OCI-LY3 (cell line): ENCODE results near the gene CDH15.

Experiments used
- CTCF ChIP-seq: fragments of 200-600, 300-600 bp; sonication (generic); IDR thresholded peaks from 2 replicates; pipeline ENCODE4 v1.5.1; 2014; ENCODE audit warnings: antibody characterized with exemption, low read length, low read depth
- EZH2phosphoT487 ChIP-seq: fragments of 200-600 bp; shearing (Covaris generic); IDR thresholded peaks from 2 replicates; pipeline ENCODE4 v1.6.1; 2018; ENCODE audit warnings: antibody characterized with exemption, mixed run types, low read depth

DNA sequence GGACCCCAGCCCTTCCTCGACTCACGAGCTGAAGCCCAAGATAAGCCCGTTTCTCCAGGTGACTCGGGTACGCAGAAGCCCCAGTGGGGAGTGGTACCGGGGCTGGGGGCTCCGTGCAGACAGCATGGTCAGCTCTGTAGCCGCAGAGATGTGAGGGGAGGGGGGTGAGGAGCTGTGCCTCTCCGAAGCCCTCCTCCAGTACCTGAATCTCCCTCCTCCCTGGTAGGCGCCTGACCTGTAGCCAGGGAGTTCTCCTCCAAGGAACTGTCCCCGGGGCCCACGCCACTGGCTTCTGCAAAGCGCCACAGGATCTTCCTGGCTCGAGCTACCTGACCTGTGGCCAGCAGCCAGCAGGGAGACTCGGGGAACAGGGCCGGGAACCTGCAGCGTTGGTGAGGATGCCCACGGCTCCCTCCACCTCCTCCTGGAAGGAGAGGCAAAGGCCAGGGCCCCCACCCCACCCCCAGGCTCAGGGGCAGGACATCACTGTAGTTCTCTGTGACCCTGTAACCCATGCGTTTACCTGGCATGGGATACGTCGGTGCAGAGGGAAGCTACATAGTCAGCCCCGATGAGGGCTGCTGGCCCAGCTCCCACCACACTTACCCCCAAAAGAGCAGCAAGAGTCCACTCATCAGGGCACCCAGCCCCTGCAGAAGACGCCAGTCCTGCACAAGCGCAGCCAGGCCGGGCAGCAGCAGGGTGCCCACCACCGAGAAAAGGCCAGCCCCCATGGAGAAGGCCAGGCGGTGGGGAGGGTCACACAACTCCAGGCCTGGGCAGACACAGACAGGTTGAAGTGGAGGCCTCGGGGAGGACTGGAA is 27.1 kb downstream of the CDH15 start:
- TF ChIP-seq CTCF (no peak), EZH2phosphoT487 (no peak)
